PC-9 (cell line): Measurements from ENCODE around the gene HOXA4.

Source experiments
- CTCF ChIP-seq: fragments of 200-600 bp; sonication (generic); conservative IDR thresholded peaks from 2 replicates; pipeline ENCODE4 v1.6.1; 2017; ENCODE audit warnings: mixed run types, antibody characterized with exemption, mild to moderate bottlenecking, moderate library complexity
- EZH2 ChIP-seq: fragments of 200-600 bp; sonication (generic); IDR thresholded peaks from 2 replicates; pipeline ENCODE4 v1.8.0; 2017; ENCODE audit warnings: antibody characterized with exemption, low read depth

GRCh38 chr7:27114881-27115220 is 15.7 kb downstream of the HOXA4 start:
- TF ChIP-seq CTCF, result no peak
- no peak for TF ChIP-seq EZH2
